A673 (cell line): ENCODE data around the gene YBX1.

Source experiments
- CTCF ChIP-seq: fragments of 300-800, 200-600 bp; sonication (generic); conservative IDR thresholded peaks from 2 replicates; pipeline ENCODE4 v1.5.1; 2017; ENCODE audit warnings: low read depth, mild to moderate bottlenecking, antibody characterized with exemption, low read length, moderate library complexity, mixed read lengths
- EZH2 ChIP-seq: fragments of 200-600 bp; sonication (generic); IDR thresholded peaks from 2 replicates; pipeline ENCODE4 v1.6.1; 2017; ENCODE audit warnings: borderline replicate concordance, low read depth, mild to moderate bottlenecking, mixed read lengths, antibody characterized with exemption, low read length; ENCODE audit not compliant: poor library complexity, severe bottlenecking

GRCh38 chr1:42657981-42658876, 24.0 kb upstream of the YBX1 start, which contains the start of gene PPIH:
- TF ChIP-seq CTCF (no peak), EZH2 (no peak)
